ENCODE results near the gene C1orf21. TPM values are rescaled to one million over a fixed set of nuclear protein-coding genes. Genes with fewer than 3 reads are reported as not detected.

Gene C1orf21
- total RNA-seq, 1 donor, result 47.3 TPM

GRCh38 chr1:184473176-184473966, 86.5 kb downstream of the C1orf21 start:
- TF ChIP-seq CTCF (IDR thresholded peaks at IDR 0.05; ENCODE audit: insufficient read depth, low read length), result no peak

GRCh38 chr1:184476187-184476586, 89.4 kb downstream of the C1orf21 start:
- TF ChIP-seq CTCF (IDR thresholded peaks at IDR 0.05; ENCODE audit: insufficient read depth, low read length), result no peak
- no peak overlapping the region for H3K4me3 ChIP-seq (ENCODE audit: low read depth, low read length)
- no peak for DNase-seq (ENCODE audit: low read depth)

More at GRCh38 chr1:184473176-184473966, 86.5 kb downstream of the C1orf21 start:
- H3K4me3 ChIP-seq (ENCODE audit: low read depth, low read length), result no peak overlapping the region
- DNase-seq (ENCODE audit: low read depth), result no peak

GRCh38 chr1:184479435-184480167, 92.8 kb downstream of the C1orf21 start:
- no peak for TF ChIP-seq CTCF (IDR thresholded peaks at IDR 0.05; ENCODE audit: insufficient read depth, low read length)
- H3K4me3 ChIP-seq (ENCODE audit: low read depth, low read length), result no peak overlapping the region
- no peak for DNase-seq (ENCODE audit: low read depth)

- no peak for DNase-seq (ENCODE audit: low read depth)
- H3K4me3 ChIP-seq (ENCODE audit: low read depth, low read length), result no peak overlapping the region
- no peak for TF ChIP-seq CTCF (IDR thresholded peaks at IDR 0.05; ENCODE audit: insufficient read depth, low read length)
Measured at GRCh38 chr1:184480736-184481135, 93.9 kb downstream of the C1orf21 start.

- no peak overlapping the region for H3K4me3 ChIP-seq (ENCODE audit: low read depth, low read length)
- no peak for TF ChIP-seq CTCF (IDR thresholded peaks at IDR 0.05; ENCODE audit: insufficient read depth, low read length)
- peak; percentile 93 for DNase-seq (ENCODE audit: low read depth)
Measured at GRCh38 chr1:184482136-184482535, 95.3 kb downstream of the C1orf21 start.

- peak; percentile 24 for TF ChIP-seq CTCF (IDR thresholded peaks at IDR 0.05; ENCODE audit: insufficient read depth, low read length)
- peak; percentile 78 for DNase-seq (ENCODE audit: low read depth)
Measured at GRCh38 chr1:184483101-184483683, 96.4 kb downstream of the C1orf21 start.

More at GRCh38 chr1:184483101-184483683, 96.4 kb downstream of the C1orf21 start:
- H3K4me3 ChIP-seq (ENCODE audit: low read depth, low read length), result no peak overlapping the region

Measured in fibroblast of the aortic adventitia (primary cell).